Naive thymus-derived CD4-positive, alpha-beta T cell (primary cell): ENCODE measurements around the gene BMPR2. TPM values are rescaled to one million over a fixed set of nuclear protein-coding genes. Genes with fewer than 3 reads are reported as not detected.
"Not testable (repeated sequence)": the region's sequence is repeated elsewhere in the genome, so short reads cannot be mapped to it uniquely, and the experiment has no call there.

ENCODE experiments used
- ATAC-seq: fragments of 150-1000 bp; cut with Tn5 transposase; 2 replicates; pipeline ENCODE4 v1.10.0; 2021; ENCODE audit warnings: mild to moderate bottlenecking, moderate library complexity
- CTCF ChIA-PET: fragments of 350-600 bp; sonication (Branson Sonifier 250); formaldehyde crosslinking; loops from one replicate; lab custom pipeline; 2021; ENCODE audit warnings: antibody characterized with exemption; lab: Charles Lee
- POLR2A ChIA-PET: fragments of 350-600 bp; sonication (Branson Sonifier 250); formaldehyde crosslinking; loops from one replicate; lab custom pipeline; 2021; ENCODE audit warnings: antibody characterized with exemption, inconsistent platforms; lab: Charles Lee
- DNase-seq, 9 donors: peaks; one replicate each; pipeline versions ENCODE4 v3.0.0 to v3.0.0-alpha.2; 2020 to 2022; ENCODE audit warnings: mixed read lengths in 1 of 9
- H3K27ac ChIP-seq: one replicate; pipeline ENCODE4 v1.7.0; 2013; ENCODE audit warnings: mild to moderate bottlenecking, low read depth, low read length, moderate library complexity
- H3K27me3 ChIP-seq, 2 donors: one replicate each; pipeline ENCODE4 v1.7.0; 2013; ENCODE audit warnings: low read length in 2 of 2, mild to moderate bottlenecking in 2 of 2, moderate library complexity in 2 of 2; ENCODE audit not compliant: control insufficient read depth in 2 of 2, insufficient read depth in 2 of 2
- H3K36me3 ChIP-seq, 3 experiments: 1 replicate in 2 of 3; 2 replicates in 1 of 3; pipeline ENCODE4 v1.7.0; 2013; ENCODE audit warnings: low read length in 3 of 3, mild to moderate bottlenecking in 3 of 3, moderate library complexity in 1 of 3; ENCODE audit not compliant: insufficient read depth in 3 of 3, control insufficient read depth in 2 of 3
- H3K4me1 ChIP-seq, 2 donors: one replicate each; pipeline ENCODE4 v1.7.0; 2013; ENCODE audit warnings: low read length in 2 of 2, mild to moderate bottlenecking in 2 of 2, moderate library complexity in 1 of 2; ENCODE audit not compliant: control insufficient read depth in 2 of 2, insufficient read depth in 2 of 2
- H3K4me3 ChIP-seq: 2 replicates; pipeline ENCODE4 v1.7.0; 2013; ENCODE audit warnings: mild to moderate bottlenecking, low read length
- H3K9me3 ChIP-seq, 3 experiments: 1 replicate in 2 of 3; 2 replicates in 1 of 3; pipeline ENCODE4 v1.7.0; 2013; ENCODE audit warnings: low read length in 3 of 3; ENCODE audit not compliant: control insufficient read depth in 2 of 3
- H3K27ac Mint-ChIP-seq, 9 donors: one replicate each; pipeline ENCODE4 v1.8.0; 2020 to 2022; ENCODE audit warnings: mixed read lengths in 9 of 9, mild to moderate bottlenecking in 8 of 9, moderate library complexity in 5 of 9, inconsistent platforms in 2 of 9
- H3K27me3 Mint-ChIP-seq, 5 donors: one replicate each; pipeline ENCODE4 v1.8.0; 2021 to 2022; ENCODE audit warnings: mixed read lengths in 5 of 5, mild to moderate bottlenecking in 1 of 5
- H3K36me3 Mint-ChIP-seq, 5 donors: one replicate each; pipeline ENCODE4 v1.8.0; 2020 to 2022; ENCODE audit warnings: mixed read lengths in 5 of 5, mild to moderate bottlenecking in 3 of 5, inconsistent platforms in 1 of 5
- H3K4me1 Mint-ChIP-seq, 7 donors: one replicate each; pipeline ENCODE4 v1.8.0; 2020 to 2022; ENCODE audit warnings: mixed read lengths in 7 of 7, mild to moderate bottlenecking in 3 of 7, inconsistent platforms in 1 of 7
- H3K4me3 Mint-ChIP-seq, 10 donors: one replicate each; pipeline ENCODE4 v1.8.0; 2020 to 2022; ENCODE audit warnings: mild to moderate bottlenecking in 10 of 10, mixed read lengths in 10 of 10, moderate library complexity in 6 of 10, inconsistent platforms in 2 of 10
- H3K9me3 Mint-ChIP-seq, 11 donors: one replicate each; pipeline ENCODE4 v1.8.0; 2020 to 2022; ENCODE audit warnings: mixed read lengths in 11 of 11, mild to moderate bottlenecking in 4 of 11, inconsistent platforms in 1 of 11, moderate library complexity in 1 of 11
- intact Hi-C, 2 donors: fragments of 100-400 bp; cut with micrococcal nuclease; formaldehyde crosslinking; loops; one replicate each; pipeline ENCODE4 v1.15.1; 2023
- polyA plus RNA-seq, 2 donors: library from polyadenylated mRNA; unstranded; fragments of 300-500 nt; fragmentation: Illumina TruSeq; gene quantifications; one replicate each; pipeline ENCODE4 v1.2.3, GENCODE V29; 2021
- total RNA-seq, 6 experiments: library from RNA in 5 of 6; stranded (reverse) in 5 of 6; gene quantifications; 1 replicate in 5 of 6; 2 replicates in 1 of 6; pipeline ENCODE4 v1.2.3 and lab custom pipeline; 2021 to 2026

The BMPR2 gene
- total and polyA plus RNA-seq, 7 experiments from 2014 or later = 4.6 to 33.1 (median 13.3) TPM

DNA sequence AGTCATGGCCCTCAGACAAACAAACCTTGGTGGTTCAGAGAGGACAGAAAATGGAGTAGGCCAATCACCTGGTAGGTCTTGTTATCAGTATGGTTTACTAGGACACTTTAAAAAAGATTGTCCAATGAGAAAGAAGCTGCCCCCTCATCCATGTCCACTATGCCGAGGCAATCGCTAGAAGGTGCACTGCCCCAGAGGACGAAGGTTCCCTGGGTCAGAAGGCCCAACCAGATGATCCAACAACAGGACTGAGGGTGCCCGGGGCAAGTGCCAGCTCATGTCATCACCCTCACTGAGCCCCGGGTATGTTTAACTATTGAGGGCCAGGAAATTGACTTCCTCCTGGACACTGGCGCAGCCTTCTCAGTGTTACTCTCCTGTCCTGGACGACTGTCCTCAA is 123.7 kb downstream of the BMPR2 start:
- POLR2A ChIA-PET, H3K27me3 ChIP-seq, ATAC-seq, H3K9me3 ChIP-seq, H3K4me3 Mint-ChIP-seq, H3K4me1 ChIP-seq, CTCF ChIA-PET, intact Hi-C loops, H3K27ac ChIP-seq, H3K27me3 Mint-ChIP-seq, H3K27ac Mint-ChIP-seq, H3K4me3 ChIP-seq, H3K4me1 Mint-ChIP-seq, H3K36me3 ChIP-seq, H3K9me3 Mint-ChIP-seq, DNase-seq: not testable (repeated sequence)
- H3K36me3 Mint-ChIP-seq = peaks cover 0 to 32% (median 12%) of the 10 kb centered on the region in 5 donors

DNA sequence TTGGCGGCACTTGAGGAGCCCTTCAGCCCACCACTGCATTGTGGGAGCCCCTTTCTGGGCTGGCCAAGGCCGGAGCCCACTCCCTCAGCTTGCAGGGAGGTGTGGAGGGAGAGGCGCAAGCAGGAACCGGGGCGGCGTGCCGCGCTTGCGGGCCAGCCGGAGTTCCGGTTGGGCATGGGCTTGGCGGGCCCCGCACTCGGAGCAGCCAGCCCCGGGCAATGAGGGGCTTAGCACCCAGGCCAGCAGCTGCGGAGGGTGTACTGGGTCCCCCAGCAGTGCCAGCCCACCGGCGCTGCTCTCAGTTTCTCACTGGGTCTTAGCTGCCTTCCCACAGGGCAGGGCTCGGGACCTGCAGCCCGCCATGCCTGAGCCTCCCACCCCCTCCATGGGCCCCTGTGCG is 127.1 kb downstream of the BMPR2 start:
- H3K4me1 ChIP-seq, DNase-seq, CTCF ChIA-PET, H3K4me3 Mint-ChIP-seq, POLR2A ChIA-PET, H3K9me3 Mint-ChIP-seq, intact Hi-C loops, H3K9me3 ChIP-seq, H3K27me3 ChIP-seq, H3K27me3 Mint-ChIP-seq, H3K27ac Mint-ChIP-seq, H3K4me1 Mint-ChIP-seq, H3K27ac ChIP-seq, H3K4me3 ChIP-seq, ATAC-seq, H3K36me3 ChIP-seq: not testable (repeated sequence)
- peaks cover 0 to 20% (median 12%) of the 10 kb centered on the region in 5 donors for H3K36me3 Mint-ChIP-seq

DNA sequence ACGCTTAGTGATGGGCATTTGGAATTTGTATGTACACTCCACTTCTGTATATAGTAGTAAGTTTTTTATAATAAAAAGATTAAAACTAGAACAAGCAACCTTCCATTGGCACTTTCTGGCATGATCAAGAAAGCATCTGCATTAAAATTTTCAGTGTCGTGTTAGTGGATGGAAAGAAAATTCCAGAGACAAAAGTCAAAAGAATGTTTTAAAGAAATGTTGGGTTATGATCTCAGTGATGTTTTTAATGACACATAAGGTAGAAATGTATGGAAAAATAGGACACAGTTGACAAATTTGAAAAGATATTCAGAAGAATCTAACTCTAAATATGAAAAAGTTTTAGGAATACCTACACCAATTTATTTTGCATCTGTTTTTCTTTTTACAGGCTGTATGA is 132.6 kb downstream of the BMPR2 start:
- Mint-ChIP-seq H3K27ac (no peak overlapping the region), H3K27me3 (no peaks in the 10 kb centered on the region), H3K4me1 (peaks cover 0 to 3% (median 0%) of the 10 kb centered on the region in 7 donors), H3K36me3 (peaks cover 0 to 15% (median 5%) of the 10 kb centered on the region in 5 donors), H3K4me3 (no peak overlapping the region), H3K9me3 (no peaks in the 10 kb centered on the region)
- Histone ChIP-seq H3K4me3 (no peak overlapping the region), H3K27me3 (no peaks in the 10 kb centered on the region), H3K4me1 (no peaks in the 10 kb centered on the region), H3K36me3 (no peaks in the 10 kb centered on the region), H3K27ac (no peak overlapping the region), H3K9me3 (no peaks in the 10 kb centered on the region)
- ChIA-PET POLR2A (no interaction called here), CTCF (no interaction called here)
- intact Hi-C loops = no loop called here
- DNase-seq (no peak), ATAC-seq (no peak)

DNA sequence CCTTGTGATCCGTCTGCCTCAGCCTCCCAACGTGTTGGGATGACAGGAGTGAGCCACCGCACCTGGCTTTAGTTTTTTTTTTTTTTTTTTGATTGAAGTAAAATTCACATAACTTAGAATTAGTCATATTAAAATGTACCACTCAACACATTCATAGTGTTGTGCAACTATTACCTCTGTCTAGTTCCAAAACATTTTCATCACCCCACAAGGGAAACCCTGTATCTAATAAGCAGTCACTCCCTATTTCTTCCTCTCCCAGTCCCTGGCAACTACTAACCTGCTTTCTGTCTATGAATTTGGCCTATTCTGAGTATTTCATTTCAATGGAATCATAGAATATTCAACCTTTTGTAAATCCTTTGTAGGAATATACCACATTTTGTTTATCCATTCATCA is 134.8 kb downstream of the BMPR2 start:
- Mint-ChIP-seq H3K27me3 (no peaks in the 10 kb centered on the region), H3K4me1 (peaks cover 0 to 3% (median 0%) of the 10 kb centered on the region in 7 donors), H3K36me3 (peaks cover 2 to 10% (median 5%) of the 10 kb centered on the region in 5 donors), H3K4me3 (no peak overlapping the region), H3K9me3 (no peaks in the 10 kb centered on the region), H3K27ac (no peak overlapping the region)
- DNase-seq = no peak
- Histone ChIP-seq H3K4me1 (no peaks in the 10 kb centered on the region), H3K27ac (no peak overlapping the region), H3K36me3 (no peaks in the 10 kb centered on the region), H3K9me3 (no peaks in the 10 kb centered on the region), H3K27me3 (no peaks in the 10 kb centered on the region), H3K4me3 (no peak overlapping the region)
- ATAC-seq = no peak
- CTCF ChIA-PET = no interaction called here
- POLR2A ChIA-PET = interaction anchor here (0.7 kb wide), 1 partner anchor 14 kb away, joined by 3 read pairs; no protein-coding TSS in a partner anchor
- intact Hi-C loops = no loop called here

DNA sequence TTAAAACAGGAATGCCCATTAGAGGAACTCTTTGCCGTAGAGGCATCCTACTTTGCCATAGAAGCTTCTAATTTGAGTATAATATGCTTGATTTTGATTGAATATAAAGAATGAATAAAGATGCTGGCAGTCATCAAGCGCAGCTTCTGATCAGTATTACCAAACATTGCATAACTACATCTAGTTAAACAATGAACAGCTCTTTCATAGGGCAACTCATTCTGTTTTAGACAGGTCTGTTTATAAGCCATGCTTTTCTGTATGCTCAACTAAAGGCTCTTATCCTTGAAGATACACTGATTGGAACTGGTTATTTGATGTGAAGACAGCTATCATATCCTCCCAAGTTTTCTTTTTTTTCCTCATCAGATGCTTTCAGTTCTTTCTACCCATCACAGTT is 136.0 kb downstream of the BMPR2 start:
- intact Hi-C loops = no loop called here
- Mint-ChIP-seq H3K4me3 (no peak overlapping the region), H3K36me3 (peaks cover 2 to 9% (median 5%) of the 10 kb centered on the region in 5 donors), H3K27me3 (no peaks in the 10 kb centered on the region), H3K27ac (no peak overlapping the region), H3K4me1 (peaks cover 0 to 3% (median 0%) of the 10 kb centered on the region in 7 donors), H3K9me3 (no peaks in the 10 kb centered on the region)
- ATAC-seq (no peak), DNase-seq (no peak)
- no peaks in the 10 kb centered on the region for H3K36me3 ChIP-seq
- H3K27ac ChIP-seq = no peak overlapping the region
- CTCF ChIA-PET = no interaction called here
- H3K27me3 ChIP-seq = no peaks in the 10 kb centered on the region
- no peaks in the 10 kb centered on the region for H3K9me3 ChIP-seq
- no peaks in the 10 kb centered on the region for H3K4me1 ChIP-seq
- POLR2A ChIA-PET = no interaction called here
- no peak overlapping the region for H3K4me3 ChIP-seq

DNA sequence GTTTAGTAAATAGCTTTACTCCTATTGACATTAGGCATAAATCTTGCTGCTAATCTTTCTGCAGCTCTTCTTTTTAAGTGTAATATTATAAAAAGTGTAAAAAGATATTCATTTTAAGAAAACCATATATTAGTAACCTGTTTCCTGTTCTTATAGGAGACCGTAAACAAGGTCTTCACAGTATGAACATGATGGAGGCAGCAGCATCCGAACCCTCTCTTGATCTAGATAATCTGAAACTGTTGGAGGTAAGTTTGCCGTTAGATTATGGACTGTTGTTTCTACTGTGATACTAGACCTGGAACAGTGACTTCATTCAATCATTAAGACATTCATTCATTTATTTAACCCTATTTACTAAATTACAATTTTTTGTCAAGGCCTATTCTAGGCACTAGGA is 138.6 kb downstream of the BMPR2 start:
- peaks cover 2 to 21% (median 7%) of the 10 kb centered on the region in 5 donors for H3K36me3 Mint-ChIP-seq
- H3K27me3 ChIP-seq = no peaks in the 10 kb centered on the region
- no peaks in the 10 kb centered on the region for H3K4me1 ChIP-seq
- no peaks in the 10 kb centered on the region for H3K36me3 ChIP-seq
- POLR2A ChIA-PET = no interaction called here
- no peak overlapping the region for H3K27ac ChIP-seq
- H3K4me3 Mint-ChIP-seq = no peak overlapping the region
- no peak overlapping the region for H3K27ac Mint-ChIP-seq
- H3K4me3 ChIP-seq = no peak overlapping the region
- H3K9me3 ChIP-seq = no peaks in the 10 kb centered on the region
- CTCF ChIA-PET = interaction anchor here (0.7 kb wide), 1 partner anchor 342 kb away, joined by 3 read pairs; no protein-coding TSS in a partner anchor
- no peak for DNase-seq
- H3K4me1 Mint-ChIP-seq = peaks cover 0 to 3% (median 0%) of the 10 kb centered on the region in 7 donors
- no peaks in the 10 kb centered on the region for H3K27me3 Mint-ChIP-seq
- H3K9me3 Mint-ChIP-seq = no peaks in the 10 kb centered on the region
- intact Hi-C loops = no loop called here
- no peak for ATAC-seq

DNA sequence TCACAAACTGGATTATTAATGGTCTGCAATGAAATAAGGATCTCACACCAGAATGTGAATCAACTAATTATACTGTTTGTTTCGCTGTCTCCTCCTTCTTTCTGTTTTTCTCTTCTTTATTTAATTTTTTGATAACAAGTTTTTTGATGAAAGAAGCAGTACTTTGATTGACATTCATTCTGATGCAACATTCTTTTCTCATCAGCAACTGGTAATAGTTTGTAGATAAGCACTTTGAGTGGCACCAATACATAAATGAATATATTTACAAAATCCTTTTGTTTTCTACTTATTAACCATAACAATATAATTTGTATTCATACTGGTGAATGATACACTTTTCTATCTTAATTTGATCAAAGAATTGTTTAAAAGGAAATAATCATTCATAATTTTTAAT is 143.3 kb downstream of the BMPR2 start:
- Histone ChIP-seq H3K4me1 (no peaks in the 10 kb centered on the region), H3K9me3 (no peaks in the 10 kb centered on the region), H3K36me3 (peaks cover 0 to 8% (median 0%) of the 10 kb centered on the region in 3 experiments), H3K27ac (no peak overlapping the region), H3K4me3 (no peak overlapping the region), H3K27me3 (no peaks in the 10 kb centered on the region)
- no peak overlapping the region for H3K27ac Mint-ChIP-seq
- intact Hi-C loops = no loop called here
- no peaks in the 10 kb centered on the region for H3K4me1 Mint-ChIP-seq
- ChIA-PET POLR2A (no interaction called here), CTCF (no interaction called here)
- DNase-seq (no peak), ATAC-seq (no peak)
- H3K9me3 Mint-ChIP-seq = peaks cover 0 to 1% (median 0%) of the 10 kb centered on the region in 11 donors
- peaks cover 11 to 46% (median 31%) of the 10 kb centered on the region in 5 donors for H3K36me3 Mint-ChIP-seq
- H3K4me3 Mint-ChIP-seq = no peak overlapping the region
- no peaks in the 10 kb centered on the region for H3K27me3 Mint-ChIP-seq
